Measurements from ENCODE around the gene RAB19. TPM values are rescaled to one million over a fixed set of nuclear protein-coding genes. Genes with fewer than 3 reads are reported as not detected.

The RAB19 gene
- total and polyA plus RNA-seq, 2 of the 13 experiments (the other 11 are each of a cell fraction or from before 2014, with no cell fraction given) = 0.31 TPM; not detected in 1

DNA sequence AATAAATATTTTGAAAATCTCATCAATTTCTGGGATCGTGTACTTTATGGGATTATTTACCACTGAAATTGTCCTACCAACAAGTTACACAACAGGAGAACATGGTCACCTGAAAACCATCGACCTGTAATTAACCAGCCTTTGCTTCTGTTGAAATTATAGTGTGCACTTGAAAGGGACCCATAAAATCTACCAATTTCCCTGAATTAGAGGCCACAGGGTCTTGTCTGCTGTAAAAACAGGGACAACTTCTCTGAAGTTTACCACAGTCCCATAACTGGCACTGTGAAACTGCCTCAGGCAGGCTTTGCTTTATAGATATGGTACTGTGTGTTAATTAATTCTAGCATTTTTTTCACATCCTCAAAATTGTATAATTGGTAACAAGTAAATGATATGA is 37.7 kb downstream of the RAB19 start:
- intact Hi-C loops (cut with micrococcal nuclease; ENCODE audit: unreplicated experiment) (no loop called here), in situ Hi-C loops (cut with HindIII; ENCODE audit: extremely low pct_ligation_motif_present, low pct_unique_long_range_greater_than_20kb) (no loop called here)
- FAIRE-seq (no peak), ATAC-seq (no peak), DNase-seq (ENCODE audit: low spot score) (no peak)
- Histone ChIP-seq H2AFZ (ENCODE audit: low read length) (no peak overlapping the region), H4K20me1 (ENCODE audit: insufficient read depth, low read length) (no peaks in the 10 kb centered on the region), H3K27me3 (ENCODE audit: control insufficient read depth in 1 of 2, insufficient read depth in 2 of 2, low read length in 2 of 2) (no peaks in the 10 kb centered on the region), H3K4me1 (ENCODE audit: insufficient read depth, low read length) (peaks cover 9% of the 10 kb centered on the region), H3K9me3 (ENCODE audit: low read length) (no peaks in the 10 kb centered on the region), H3K4me3 (replicated peaks in 1 of 3; ENCODE audit: insufficient read depth in 1 of 3, low read depth in 2 of 3, low read length in 3 of 3) (no peak overlapping the region), H3K36me3 (replicated peaks in 1 of 2; ENCODE audit: control insufficient read depth in 1 of 2, insufficient read depth in 2 of 2, low read length in 2 of 2) (no peaks in the 10 kb centered on the region), H3K79me2 (ENCODE audit: insufficient read depth, low read length) (no peaks in the 10 kb centered on the region), H3K4me2 (ENCODE audit: low read depth, low read length) (no peak overlapping the region), H3K27ac (ENCODE audit: extremely low read length, insufficient read depth, low read length) (no peak overlapping the region), H3K9ac (ENCODE audit: insufficient read depth, low read depth, low read length) (no peak overlapping the region)
- no TSS peak for BruUV-seq (replicated peaks)
- POLR2A ChIA-PET = no interaction called here
- 37% methylated on average over 2 of the region's 2 CpGs for WGBS (ENCODE audit: low lambda C conversion rate)
- CTCF ChIA-PET (ENCODE audit: low intra/inter-chr PET ratio, low total read pairs) = no interaction called here
- TF ChIP-seq REL (CRISPR knock-in tag; conservative IDR thresholded peaks at IDR 0.05) = no peak
- no peak for TF ChIP-seq TFE3 (CRISPR knock-in tag; IDR thresholded peaks at IDR 0.05)
- no peak for TF ChIP-seq ZBTB38 (CRISPR knock-in tag; IDR thresholded peaks at IDR 0.05)
- no peak for TF ChIP-seq ZNF562 (CRISPR knock-in tag; IDR thresholded peaks at IDR 0.05; ENCODE audit: borderline replicate concordance)
- no peak for TF ChIP-seq NONO (IDR thresholded peaks at IDR 0.05)
- TF ChIP-seq NONO (CRISPR knock-in tag; conservative IDR thresholded peaks at IDR 0.05) = no peak
- TF ChIP-seq HMGA1 (CRISPR knock-in tag; conservative IDR thresholded peaks at IDR 0.05) = no peak
- no peak for TF ChIP-seq NFAT5 (CRISPR knock-in tag; IDR thresholded peaks at IDR 0.05)
- TF ChIP-seq, protein P1, sequence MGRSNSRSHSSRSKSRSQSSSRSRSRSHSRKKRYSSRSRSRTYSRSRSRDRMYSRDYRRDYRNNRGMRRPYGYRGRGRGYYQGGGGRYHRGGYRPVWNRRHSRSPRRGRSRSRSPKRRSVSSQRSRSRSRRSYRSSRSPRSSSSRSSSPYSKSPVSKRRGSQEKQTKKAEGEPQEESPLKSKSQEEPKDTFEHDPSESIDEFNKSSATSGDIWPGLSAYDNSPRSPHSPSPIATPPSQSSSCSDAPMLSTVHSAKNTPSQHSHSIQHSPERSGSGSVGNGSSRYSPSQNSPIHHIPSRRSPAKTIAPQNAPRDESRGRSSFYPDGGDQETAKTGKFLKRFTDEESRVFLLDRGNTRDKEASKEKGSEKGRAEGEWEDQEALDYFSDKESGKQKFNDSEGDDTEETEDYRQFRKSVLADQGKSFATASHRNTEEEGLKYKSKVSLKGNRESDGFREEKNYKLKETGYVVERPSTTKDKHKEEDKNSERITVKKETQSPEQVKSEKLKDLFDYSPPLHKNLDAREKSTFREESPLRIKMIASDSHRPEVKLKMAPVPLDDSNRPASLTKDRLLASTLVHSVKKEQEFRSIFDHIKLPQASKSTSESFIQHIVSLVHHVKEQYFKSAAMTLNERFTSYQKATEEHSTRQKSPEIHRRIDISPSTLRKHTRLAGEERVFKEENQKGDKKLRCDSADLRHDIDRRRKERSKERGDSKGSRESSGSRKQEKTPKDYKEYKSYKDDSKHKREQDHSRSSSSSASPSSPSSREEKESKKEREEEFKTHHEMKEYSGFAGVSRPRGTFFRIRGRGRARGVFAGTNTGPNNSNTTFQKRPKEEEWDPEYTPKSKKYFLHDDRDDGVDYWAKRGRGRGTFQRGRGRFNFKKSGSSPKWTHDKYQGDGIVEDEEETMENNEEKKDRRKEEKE (IDR thresholded peaks at IDR 0.05) = no peak
- no peak for TF ChIP-seq NFRKB (IDR thresholded peaks at IDR 0.05)
- TF ChIP-seq, protein P2, sequence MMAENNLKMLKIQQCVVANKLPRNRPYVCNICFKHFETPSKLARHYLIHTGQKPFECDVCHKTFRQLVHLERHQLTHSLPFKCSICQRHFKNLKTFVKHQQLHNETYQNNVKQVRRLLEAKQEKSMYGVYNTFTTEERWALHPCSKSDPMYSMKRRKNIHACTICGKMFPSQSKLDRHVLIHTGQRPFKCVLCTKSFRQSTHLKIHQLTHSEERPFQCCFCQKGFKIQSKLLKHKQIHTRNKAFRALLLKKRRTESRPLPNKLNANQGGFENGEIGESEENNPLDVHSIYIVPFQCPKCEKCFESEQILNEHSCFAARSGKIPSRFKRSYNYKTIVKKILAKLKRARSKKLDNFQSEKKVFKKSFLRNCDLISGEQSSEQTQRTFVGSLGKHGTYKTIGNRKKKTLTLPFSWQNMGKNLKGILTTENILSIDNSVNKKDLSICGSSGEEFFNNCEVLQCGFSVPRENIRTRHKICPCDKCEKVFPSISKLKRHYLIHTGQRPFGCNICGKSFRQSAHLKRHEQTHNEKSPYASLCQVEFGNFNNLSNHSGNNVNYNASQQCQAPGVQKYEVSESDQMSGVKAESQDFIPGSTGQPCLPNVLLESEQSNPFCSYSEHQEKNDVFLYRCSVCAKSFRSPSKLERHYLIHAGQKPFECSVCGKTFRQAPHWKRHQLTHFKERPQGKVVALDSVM (CRISPR knock-in tag; IDR thresholded peaks at IDR 0.05) = no peak
- no peak for TF ChIP-seq DNMT1 (CRISPR knock-in tag; IDR thresholded peaks at IDR 0.05)
- TF ChIP-seq, protein P3, sequence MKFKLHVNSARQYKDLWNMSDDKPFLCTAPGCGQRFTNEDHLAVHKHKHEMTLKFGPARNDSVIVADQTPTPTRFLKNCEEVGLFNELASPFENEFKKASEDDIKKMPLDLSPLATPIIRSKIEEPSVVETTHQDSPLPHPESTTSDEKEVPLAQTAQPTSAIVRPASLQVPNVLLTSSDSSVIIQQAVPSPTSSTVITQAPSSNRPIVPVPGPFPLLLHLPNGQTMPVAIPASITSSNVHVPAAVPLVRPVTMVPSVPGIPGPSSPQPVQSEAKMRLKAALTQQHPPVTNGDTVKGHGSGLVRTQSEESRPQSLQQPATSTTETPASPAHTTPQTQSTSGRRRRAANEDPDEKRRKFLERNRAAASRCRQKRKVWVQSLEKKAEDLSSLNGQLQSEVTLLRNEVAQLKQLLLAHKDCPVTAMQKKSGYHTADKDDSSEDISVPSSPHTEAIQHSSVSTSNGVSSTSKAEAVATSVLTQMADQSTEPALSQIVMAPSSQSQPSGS (CRISPR knock-in tag; IDR thresholded peaks at IDR 0.05) = no peak

Measured in HepG2 (cell line).